Ishikawa (cell line): ENCODE data around the gene CPNE4.

Experiments
- CREB1 ChIP-seq: IDR thresholded peaks from 2 replicates; pipeline ENCODE4 v1.6.1; 2012; ENCODE audit warnings: low read depth
- EGR1 ChIP-seq: IDR thresholded peaks from 2 replicates; pipeline ENCODE4 v1.6.1; 2012
- EP300 ChIP-seq: IDR thresholded peaks from 2 replicates; pipeline ENCODE4 v1.6.1; 2012; ENCODE audit warnings: borderline replicate concordance
- FOXM1 ChIP-seq: IDR thresholded peaks from 2 replicates; pipeline ENCODE4 v1.6.1; 2012; ENCODE audit warnings: low read depth, borderline replicate concordance
- MAX ChIP-seq: IDR thresholded peaks from 2 replicates; pipeline ENCODE4 v1.6.1; 2012
- RAD21 ChIP-seq: IDR thresholded peaks from 2 replicates; pipeline ENCODE4 v1.6.1; 2012; ENCODE audit warnings: low read depth
- TAF1 ChIP-seq: IDR thresholded peaks from 2 replicates; pipeline ENCODE4 v1.6.1; 2012; ENCODE audit warnings: low read depth, mild to moderate bottlenecking
- YY1 ChIP-seq: IDR thresholded peaks from 2 replicates; pipeline ENCODE4 v1.6.1; 2012; ENCODE audit warnings: low read depth

- TF ChIP-seq RAD21 (no peak), CREB1 (no peak), MAX (no peak), EP300 (no peak), FOXM1 (no peak), YY1 (no peak), EGR1 (no peak), TAF1 (no peak)
Observed at GRCh38 chr3:131623431-131623830, 411.4 kb downstream of the CPNE4 start.
